Urinary bladder (tissue), 4 donors: ENCODE results near the gene DNASE1L3. TPM values are rescaled to one million over a fixed set of nuclear protein-coding genes. Genes with fewer than 3 reads are reported as not detected.

Experiments used
- DNase-seq: peaks from one replicate; pipeline ENCODE4 v3.0.0-alpha.2; 2015; ENCODE audit errors: extremely low spot score
- H3K27ac ChIP-seq: one replicate; pipeline ENCODE4 v1.5.1; 2013; ENCODE audit warnings: low read depth, mild to moderate bottlenecking, moderate library complexity
- H3K36me3 ChIP-seq: one replicate; pipeline ENCODE4 v1.6.1; 2013; ENCODE audit warnings: mild to moderate bottlenecking, moderate library complexity; ENCODE audit not compliant: insufficient read depth
- H3K4me1 ChIP-seq: one replicate; pipeline ENCODE4 v1.6.1; 2013; ENCODE audit warnings: mild to moderate bottlenecking, moderate library complexity; ENCODE audit not compliant: insufficient read depth
- H3K4me3 ChIP-seq: one replicate; pipeline ENCODE4 v1.5.1; 2013; ENCODE audit warnings: low read depth, low read length
- WGBS: extraction: QIAGEN DNeasy Blood & Tissue Kit; methylation state at CpG from one replicate; pipeline ENCODE4 v1.1.7; 2013; 5-methylcytosine and 5-hydroxymethylcytosine counted together
- polyA plus RNA-seq: library from polyadenylated mRNA; stranded (reverse); fragments of 200-250 nt; gene quantifications from one replicate; pipeline ENCODE4 v1.2.3, GENCODE V29; 2013
- total RNA-seq: library from RNA; depleted of rRNA; stranded (reverse); fragments of >200 nt; gene quantifications from one replicate; pipeline ENCODE4 v1.2.3, GENCODE V29; 2014
- donor health status: healthy with polysubstance abuse.
- donor health status: healthy.

Gene DNASE1L3
- total and polyA plus RNA-seq, 2 donors = 3.5 to 5.4 TPM

GRCh38 chr3:58175437-58176184 is 35.2 kb downstream of the DNASE1L3 start:
- Histone ChIP-seq H3K36me3 (peaks cover under 1% of the 10 kb centered on the region), H3K27ac (no peak overlapping the region), H3K4me1 (no peaks in the 10 kb centered on the region), H3K4me3 (no peak overlapping the region)
- DNase-seq = no peak
- WGBS = 26% methylated on average over 18 of the region's 18 CpGs

DNA sequence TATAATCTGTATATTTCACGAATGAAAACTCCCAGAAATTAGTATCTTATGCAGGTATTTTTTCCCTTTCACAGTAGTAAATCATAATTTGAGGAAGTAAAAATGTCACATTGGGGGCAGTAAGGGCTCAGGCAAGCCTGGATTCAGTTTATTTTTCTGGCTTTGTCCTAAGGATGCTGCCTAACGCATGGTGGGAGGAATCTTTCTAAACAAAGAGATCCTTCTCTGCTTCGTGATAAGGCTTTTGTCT is 35.7 kb downstream of the DNASE1L3 start:
- Histone ChIP-seq H3K4me3 (no peak overlapping the region), H3K4me1 (no peaks in the 10 kb centered on the region), H3K36me3 (peaks cover 4% of the 10 kb centered on the region), H3K27ac (no peak overlapping the region)
- WGBS = 7% methylated on average over 3 of the region's 3 CpGs
- DNase-seq = no peak

- no peak for DNase-seq
- no peak overlapping the region for H3K27ac ChIP-seq
- peaks cover 6% of the 10 kb centered on the region for H3K36me3 ChIP-seq
- 65% methylated on average over 12 of the region's 12 CpGs for WGBS
- no peaks in the 10 kb centered on the region for H3K4me1 ChIP-seq
- no peak overlapping the region for H3K4me3 ChIP-seq
Measured at GRCh38 chr3:58173669-58174398, 36.9 kb downstream of the DNASE1L3 start.

- peaks cover 6% of the 10 kb centered on the region for H3K36me3 ChIP-seq
- H3K27ac ChIP-seq = no peak overlapping the region
- H3K4me1 ChIP-seq = no peaks in the 10 kb centered on the region
- DNase-seq = no peak
- no peak overlapping the region for H3K4me3 ChIP-seq
- WGBS = 68% methylated on average over 14 of the region's 14 CpGs
Measured at GRCh38 chr3:58173029-58173668, 37.6 kb downstream of the DNASE1L3 start.

DNA sequence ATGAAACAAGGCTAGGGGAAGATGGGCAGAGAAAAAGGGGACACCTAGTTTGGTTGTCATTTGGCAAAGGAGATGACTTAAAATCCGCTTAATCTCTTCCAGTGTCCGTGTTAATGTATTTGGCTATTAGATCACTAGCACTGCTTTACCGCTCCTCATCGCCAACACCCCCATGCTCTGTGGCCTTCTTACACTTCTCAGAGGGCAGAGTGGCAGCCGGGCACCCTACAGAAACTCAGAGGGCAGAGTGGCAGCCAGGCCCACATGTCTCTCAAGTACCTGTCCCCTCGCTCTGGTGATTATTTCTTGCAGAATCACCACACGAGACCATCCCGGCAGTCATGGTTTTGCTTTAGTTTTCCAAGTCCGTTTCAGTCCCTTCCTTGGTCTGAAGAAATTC is 39.6 kb downstream of the DNASE1L3 start:
- H3K36me3 ChIP-seq = peaks cover 6% of the 10 kb centered on the region
- no peak overlapping the region for H3K4me3 ChIP-seq
- no peaks in the 10 kb centered on the region for H3K4me1 ChIP-seq
- 86% methylated on average over 9 of the region's 9 CpGs for WGBS
- no peak for DNase-seq
- no peak overlapping the region for H3K27ac ChIP-seq

GRCh38 chr3:58170376-58170775 is 40.4 kb downstream of the DNASE1L3 start:
- no peak overlapping the region for H3K27ac ChIP-seq
- DNase-seq = no peak

DNA sequence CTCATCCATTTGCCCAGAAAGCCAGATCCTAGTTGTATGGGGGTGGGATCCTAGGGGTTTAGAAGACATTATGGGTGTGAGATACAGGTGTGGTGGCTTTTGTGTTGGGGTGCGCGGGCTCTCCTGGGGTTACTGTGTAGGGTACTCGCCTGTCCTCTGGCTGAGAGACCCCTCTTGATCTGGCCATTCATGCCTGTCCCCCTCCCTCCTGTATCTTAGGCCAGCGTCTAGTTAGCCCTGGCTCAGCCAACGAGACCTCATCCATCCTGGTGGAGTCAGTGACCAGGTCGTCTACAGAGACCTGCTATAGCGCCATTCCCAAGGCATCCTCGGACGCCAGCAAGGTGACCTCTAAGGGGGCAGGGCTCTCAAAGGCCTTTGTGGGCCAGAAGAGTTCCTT is 41.4 kb downstream of the DNASE1L3 start:
- peaks cover 6% of the 10 kb centered on the region for H3K36me3 ChIP-seq
- DNase-seq = no peak
- no peaks in the 10 kb centered on the region for H3K4me1 ChIP-seq
- WGBS = 91% methylated on average over 9 of the region's 9 CpGs
- H3K27ac ChIP-seq = no peak overlapping the region
- H3K4me3 ChIP-seq = no peak overlapping the region

More at GRCh38 chr3:58170376-58170775, 40.4 kb downstream of the DNASE1L3 start:
- Histone ChIP-seq H3K4me1 (no peaks in the 10 kb centered on the region), H3K4me3 (no peak overlapping the region), H3K36me3 (peaks cover 6% of the 10 kb centered on the region)
- WGBS = 82% methylated on average over 11 of the region's 11 CpGs

DNA sequence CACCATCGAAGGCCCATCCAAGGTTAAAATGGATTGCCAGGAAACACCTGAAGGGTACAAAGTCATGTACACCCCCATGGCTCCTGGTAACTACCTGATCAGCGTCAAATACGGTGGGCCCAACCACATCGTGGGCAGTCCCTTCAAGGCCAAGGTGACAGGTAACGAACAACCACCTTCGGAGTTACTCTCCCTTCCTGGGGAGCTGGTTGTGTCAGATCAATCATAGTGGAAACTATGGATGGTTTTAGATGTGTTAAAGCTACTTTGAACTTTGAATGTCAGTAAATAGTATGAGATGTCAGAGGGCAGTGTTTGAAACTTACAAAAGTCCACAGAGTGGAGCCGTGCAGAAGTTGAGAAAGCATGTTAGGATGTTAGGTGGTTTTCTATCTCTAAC is 42.3 kb downstream of the DNASE1L3 start:
- Histone ChIP-seq H3K27ac (no peak overlapping the region), H3K4me3 (no peak overlapping the region), H3K36me3 (peaks cover 6% of the 10 kb centered on the region), H3K4me1 (no peaks in the 10 kb centered on the region)
- DNase-seq = no peak
- 84% methylated on average over 7 of the region's 7 CpGs for WGBS

DNA sequence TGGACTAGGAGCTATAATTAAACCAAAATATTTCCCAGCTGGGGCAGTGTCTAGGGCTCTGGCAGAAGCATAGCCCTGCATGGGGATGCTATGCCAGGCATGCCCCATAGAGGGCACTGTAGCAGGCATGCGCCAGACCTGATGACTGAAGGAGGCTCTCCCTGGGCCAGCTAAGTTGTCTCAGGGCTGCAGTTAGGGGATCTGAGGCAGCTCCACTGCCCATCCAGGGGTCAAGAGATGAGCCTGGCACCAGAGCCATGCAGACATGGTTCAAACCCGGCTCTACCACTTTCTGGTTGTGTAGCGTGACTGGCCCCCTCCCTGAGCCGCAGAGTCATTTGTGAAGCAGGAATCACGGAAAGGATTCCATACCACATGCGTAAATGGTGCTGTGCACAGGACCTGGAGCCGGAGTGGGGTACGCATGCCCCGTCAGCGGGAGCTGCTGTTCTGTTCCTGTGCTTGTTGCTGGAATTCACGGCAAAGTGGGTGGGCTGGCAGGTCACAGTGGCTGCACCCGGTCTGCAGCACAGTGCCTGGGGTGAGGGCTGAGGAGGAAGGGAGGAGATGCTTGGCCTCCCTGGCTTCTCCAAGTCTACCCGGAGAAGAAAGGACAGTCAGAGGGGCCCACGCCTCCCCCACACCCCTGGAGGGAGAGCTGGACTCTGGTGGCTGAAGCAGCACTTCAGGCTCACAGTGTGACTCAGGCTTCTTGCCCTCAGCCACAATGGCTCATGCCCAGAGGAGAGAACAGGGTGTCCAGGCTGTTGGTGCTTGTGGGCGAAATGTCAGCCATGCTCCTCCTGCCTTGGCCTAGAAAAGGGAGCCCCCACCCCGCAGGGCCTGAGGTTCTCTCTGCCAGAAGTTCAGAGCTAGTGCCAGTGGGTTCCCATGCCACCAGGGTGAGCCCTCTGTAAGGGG is 43.1 kb downstream of the DNASE1L3 start:
- DNase-seq = no peak
- 73% methylated on average over 16 of the region's 16 CpGs for WGBS
- Histone ChIP-seq H3K4me1 (no peaks in the 10 kb centered on the region), H3K4me3 (no peak overlapping the region), H3K27ac (no peak overlapping the region), H3K36me3 (peaks cover 6% of the 10 kb centered on the region)

- Histone ChIP-seq H3K36me3 (peaks cover 2% of the 10 kb centered on the region), H3K4me3 (no peak overlapping the region), H3K4me1 (no peaks in the 10 kb centered on the region), H3K27ac (no peak overlapping the region)
- DNase-seq = peak; percentile 60
- WGBS = 50% methylated on average over 16 of the region's 16 CpGs
Measured at GRCh38 chr3:58164906-58165821, 45.6 kb downstream of the DNASE1L3 start.

GRCh38 chr3:58164199-58164879 is 46.4 kb downstream of the DNASE1L3 start:
- 53% methylated on average over 12 of the region's 12 CpGs for WGBS
- Histone ChIP-seq H3K4me3 (no peak overlapping the region), H3K27ac (no peak overlapping the region), H3K36me3 (no peaks in the 10 kb centered on the region), H3K4me1 (no peaks in the 10 kb centered on the region)
- DNase-seq = no peak

- WGBS = 69% methylated on average over 14 of the region's 14 CpGs
- DNase-seq = no peak
- H3K36me3 ChIP-seq = no peaks in the 10 kb centered on the region
- no peaks in the 10 kb centered on the region for H3K4me1 ChIP-seq
- H3K27ac ChIP-seq = no peak overlapping the region
- H3K4me3 ChIP-seq = no peak overlapping the region
Measured at GRCh38 chr3:58163234-58163633, 47.5 kb downstream of the DNASE1L3 start.
